DMS53 treated with DMSO at 0.1 percent for 48 hours (cell line): ENCODE measurements around the gene DPM1.

Source experiments
- DNase-seq: peaks from one replicate; lab custom pipeline; 2025; ENCODE audit not compliant: unreplicated experiment; lab: John Stamatoyannopoulos, UW

The DPM1 gene

DNA sequence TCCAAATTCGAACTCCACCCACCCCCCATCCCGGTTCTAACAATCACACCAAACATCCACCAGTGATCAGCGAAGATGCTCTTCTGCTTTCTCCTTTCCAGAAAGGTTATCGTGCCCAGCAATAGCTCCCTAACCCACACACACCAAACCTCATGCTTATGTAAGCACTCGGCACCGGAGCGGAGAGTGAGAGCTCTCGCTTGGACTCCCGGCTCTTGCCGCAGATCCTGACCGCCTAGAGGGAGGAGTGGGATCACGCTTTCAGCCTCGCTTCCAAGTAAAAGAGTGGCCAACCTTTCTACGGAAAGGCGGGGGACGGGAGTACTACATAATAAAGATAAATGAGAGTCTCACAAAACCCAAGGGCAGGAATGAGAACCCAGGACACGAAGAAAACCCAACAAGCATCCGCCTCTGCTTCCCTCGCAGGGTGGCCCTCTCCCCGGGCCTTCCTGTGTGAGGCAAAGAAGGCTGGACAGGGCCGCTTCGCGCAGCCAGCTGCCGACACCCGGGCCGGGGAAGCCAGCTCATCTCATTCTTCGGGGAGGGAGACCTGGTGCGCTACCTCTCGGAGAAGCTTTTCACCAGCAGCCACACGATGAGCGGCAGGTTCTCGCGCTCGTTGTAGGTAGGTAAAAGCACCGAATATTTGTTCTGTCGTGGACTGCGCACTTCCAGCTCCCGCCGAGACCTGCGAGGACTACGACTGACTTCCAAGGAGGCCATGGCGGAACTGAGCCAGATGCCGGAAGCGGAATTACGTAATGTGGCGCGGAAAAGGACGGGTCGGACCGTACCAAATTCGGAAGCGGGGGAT lies at the start of gene DPM1:
TSS of gene DPM1 (minus strand) at position 735 of the 817 bp plus-strand sequence. CDS start at position 726, 9 bp downstream.
- peak; percentile 95 for DNase-seq

DNA sequence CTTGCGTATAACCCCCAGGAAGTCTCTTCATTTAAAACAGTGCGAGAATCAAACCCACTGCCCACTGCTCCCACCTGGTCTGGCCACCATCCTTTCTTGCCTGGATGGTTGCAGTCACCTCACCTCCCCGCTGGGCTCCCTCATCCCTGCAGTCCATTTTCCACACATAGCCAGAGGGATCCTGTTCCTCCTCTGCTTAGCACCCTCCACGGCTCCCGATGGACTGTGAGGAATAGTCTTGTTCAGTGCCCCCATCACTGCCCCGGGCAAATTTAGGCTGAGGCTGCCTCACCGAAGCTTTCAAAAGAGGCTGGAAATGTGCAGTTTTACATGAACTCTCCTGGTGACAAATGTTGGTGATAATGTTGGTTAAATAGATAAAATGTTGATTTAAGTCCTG lies 46.9 kb upstream of the DPM1 start:
- DNase-seq: no peak

DNA sequence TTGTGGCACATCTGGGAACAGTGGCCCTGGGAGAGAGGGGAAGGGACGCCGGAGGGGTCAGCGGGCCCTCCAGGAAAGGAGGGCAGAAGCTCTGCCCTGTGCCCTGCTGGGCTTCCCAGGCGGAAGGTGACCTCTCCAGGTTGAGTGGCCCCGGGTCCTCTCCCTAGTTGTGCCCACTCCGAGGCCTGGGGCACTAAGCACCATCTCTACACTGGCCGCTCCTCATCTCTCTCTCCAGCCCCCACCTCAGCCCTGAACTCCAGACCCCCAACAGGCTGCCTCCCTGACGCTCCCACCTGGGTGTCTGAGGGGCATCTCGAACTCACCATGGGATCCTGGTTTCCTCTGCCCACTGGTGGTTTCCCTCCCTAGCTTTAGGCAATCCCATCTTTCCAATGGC lies 46.4 kb upstream of the DPM1 start:
- DNase-seq: no peak

DNA sequence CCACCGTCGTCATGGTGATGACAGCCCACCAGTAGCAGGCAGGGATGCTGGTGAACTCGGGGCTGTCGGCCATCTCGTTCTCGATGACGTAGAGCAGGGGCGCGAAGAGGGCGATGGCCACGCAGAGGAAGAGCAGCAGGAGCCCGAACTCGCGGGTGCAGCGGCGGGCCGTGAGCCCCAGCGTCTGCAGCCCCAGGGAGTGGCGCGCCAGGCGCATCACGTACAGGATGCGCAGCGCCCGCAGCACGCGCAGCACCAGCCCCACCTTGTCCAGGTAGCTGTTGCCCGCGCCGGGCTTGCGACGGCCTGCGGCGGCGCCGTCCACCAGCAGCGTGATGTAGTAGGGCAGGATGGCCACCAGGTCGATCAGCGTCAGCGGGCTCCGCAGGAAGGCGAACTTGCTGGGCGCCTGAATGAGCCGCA lies 46.0 kb upstream of the DPM1 start:
- no peak for DNase-seq

DNA sequence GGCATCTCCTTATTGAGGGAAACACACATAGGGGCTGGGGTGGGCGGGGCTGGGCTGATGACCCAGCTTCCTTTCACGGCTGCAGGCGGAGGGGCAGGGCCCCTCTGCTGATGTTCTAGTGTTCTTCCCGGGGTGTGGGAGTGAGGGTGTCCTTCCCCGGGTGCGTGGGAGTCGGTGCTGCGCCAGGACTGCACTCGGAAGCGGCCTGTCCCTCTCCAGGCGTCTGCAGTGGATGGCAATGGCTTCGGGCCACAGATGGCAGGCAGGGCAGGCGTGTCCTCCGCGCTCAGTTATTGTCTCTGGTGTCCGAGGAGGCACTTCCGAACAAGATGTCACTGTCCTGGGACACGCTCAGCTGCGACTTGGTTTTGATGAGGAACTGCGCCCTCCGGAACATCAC lies 45.4 kb upstream of the DPM1 start:
- DNase-seq: no peak

DNA sequence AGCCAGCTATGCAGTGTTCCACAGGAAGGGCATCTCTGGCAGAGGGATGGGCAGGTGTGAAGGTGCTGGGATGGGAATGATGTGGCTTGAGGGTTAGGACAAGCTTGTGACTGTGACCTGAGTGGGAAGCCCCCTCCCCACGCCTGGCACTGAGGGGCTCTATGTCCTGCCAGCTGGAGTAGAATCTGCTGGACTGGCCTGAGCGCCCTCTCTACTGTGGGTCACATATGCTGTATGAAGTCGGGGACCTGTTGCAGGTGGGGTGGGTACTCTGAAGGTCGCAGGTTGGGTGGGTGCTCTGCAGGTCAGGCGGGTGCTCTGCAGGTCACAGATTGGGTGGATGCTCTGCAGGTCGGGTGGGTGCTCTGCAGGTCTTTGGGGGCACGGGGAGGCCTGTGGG lies 44.3 kb upstream of the DPM1 start:
- DNase-seq: no peak

DNA sequence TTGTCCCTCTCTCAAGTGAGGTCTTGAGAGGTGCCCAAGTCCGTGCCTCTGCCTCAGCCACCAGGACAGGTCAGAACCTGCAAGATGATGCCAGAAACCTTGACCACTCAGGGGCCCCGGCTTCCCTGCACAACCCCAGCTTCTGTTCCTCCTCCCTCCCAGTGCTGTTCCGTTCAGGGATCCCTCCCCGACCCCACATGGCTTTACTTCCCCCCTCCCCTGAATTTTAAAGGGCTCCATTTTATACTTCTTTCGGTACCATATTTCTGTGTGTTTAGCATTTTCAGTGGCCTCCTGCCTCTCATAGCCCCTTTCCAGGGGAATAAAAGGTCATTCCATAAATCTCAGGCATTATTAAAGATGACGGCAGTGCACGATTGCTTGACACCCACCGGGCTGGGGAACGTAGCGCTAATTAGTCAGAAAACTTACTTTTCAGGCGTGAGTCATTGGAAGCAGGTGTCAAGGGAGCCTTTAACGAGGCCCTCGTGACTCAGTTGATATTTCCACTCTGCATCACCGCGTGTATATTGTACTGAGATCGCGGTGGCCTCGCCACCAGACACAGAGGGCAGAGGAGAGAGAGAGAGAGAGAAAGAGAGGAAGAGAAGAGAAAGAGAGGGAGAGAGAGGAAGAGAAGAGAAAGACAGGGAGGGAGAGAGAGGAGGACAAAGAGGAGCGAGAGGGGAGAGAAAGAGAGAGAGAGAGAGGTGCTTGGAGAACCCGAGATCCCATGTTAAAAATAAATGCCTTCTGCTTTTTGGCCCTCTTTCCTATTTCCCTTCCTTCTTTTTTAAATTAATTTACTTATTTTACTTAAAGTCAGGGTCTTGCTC lies 43.3 kb upstream of the DPM1 start:
- no peak for DNase-seq

DNA sequence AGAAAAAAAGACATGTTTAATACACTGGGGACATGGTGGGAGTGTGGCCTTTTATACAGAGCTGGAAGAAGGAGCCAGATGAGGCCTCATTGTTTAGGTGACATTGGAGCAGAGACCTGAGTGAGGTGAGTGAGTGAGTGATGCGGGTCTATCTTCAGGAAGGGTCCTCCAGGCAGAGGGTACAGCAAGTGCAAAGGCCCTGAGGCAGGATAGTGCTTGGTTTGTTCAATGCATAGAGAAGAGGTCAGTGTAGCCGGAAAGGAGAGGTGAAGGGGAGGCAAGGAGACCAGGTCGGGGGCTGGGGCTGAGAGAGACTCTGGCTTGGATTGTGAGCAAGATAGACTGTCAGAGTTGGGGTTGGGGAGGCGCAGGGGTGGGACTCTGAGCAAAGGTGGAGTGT lies 41.0 kb upstream of the DPM1 start:
- no peak for DNase-seq

DNA sequence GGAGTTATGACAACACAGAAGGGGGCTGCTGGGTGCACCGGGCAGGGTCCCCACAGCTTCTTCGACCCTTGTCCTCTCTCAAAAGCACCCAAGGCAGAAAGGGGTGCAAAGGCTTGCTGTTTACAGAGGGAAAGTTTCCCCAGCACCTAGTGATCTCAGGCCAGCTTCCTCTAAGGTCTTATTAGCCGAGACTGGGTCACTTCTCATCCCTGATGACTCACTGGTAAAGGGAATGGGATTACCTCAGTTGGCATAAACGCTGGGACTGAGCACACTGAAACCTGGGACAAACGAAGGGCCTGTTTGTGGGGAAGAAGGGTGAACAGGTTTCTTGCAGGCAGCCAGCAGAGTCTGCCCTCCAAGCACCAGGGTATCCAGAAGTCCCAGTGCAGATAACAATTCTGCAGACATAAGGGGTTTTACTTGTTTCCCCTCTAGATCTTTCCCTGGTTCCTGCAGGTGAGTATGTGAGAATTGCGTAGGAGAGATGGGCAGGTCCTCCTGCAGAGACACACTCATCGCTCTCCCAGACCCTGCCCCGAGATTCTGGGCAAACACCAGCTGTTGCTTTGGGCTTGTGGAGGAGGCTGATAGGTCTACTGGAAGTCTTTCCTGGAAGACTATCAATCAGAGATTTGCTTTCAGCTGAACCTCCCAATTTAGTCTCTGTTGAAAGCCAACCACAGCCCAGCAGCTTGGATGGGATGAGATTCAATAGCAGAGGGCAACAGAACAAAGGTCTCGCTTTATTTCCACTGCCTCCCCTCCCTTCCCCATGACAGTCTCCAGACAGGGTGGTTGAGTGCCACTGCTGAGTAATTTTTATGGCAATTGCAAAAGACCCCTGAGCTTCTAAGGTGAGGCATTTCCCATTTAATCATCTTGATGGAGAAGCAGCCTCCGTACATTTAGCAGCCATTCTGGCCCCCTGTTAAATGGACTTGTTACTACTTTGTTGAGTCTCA lies 38.9 kb upstream of the DPM1 start:
- DNase-seq: no peak

DNA sequence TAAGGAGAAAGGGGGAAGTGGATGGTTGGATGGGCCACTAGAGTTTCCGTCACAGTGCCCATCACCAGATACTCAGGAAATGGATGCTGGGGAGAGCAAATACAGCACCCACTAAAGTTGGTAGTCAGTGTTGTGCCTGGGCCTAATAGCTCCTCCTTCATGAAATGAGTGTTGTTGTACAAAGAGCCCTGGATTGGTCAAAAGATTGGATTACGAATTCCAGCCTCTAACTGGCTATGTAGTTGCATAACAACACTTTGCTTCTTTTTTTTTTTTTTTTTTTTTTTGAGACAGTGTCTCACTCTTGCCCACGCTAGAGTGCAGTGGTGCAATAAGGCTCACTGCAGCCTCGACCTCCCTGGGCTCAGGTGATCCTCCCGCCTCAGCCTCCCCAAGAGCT lies 37.2 kb upstream of the DPM1 start:
- no peak for DNase-seq

DNA sequence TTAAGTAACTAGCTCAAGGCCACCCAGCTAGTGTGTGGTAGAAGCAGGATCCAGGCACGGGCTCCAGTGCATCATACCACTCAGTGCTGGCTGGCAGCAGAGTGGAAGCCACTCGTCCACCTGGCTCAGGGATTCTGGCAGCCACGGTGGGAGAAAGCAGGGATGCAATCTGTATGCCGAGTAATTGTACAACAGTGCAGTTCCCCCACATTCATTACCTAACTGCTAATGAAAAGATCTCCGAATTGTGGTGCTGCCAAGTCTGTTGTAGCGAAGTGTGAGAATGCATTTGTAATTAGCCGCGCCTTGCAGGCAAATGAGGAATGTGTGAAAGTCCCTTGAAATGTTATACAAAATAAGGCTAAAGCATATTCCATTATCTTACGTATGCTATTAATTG lies 35.5 kb upstream of the DPM1 start:
- DNase-seq: no peak

DNA sequence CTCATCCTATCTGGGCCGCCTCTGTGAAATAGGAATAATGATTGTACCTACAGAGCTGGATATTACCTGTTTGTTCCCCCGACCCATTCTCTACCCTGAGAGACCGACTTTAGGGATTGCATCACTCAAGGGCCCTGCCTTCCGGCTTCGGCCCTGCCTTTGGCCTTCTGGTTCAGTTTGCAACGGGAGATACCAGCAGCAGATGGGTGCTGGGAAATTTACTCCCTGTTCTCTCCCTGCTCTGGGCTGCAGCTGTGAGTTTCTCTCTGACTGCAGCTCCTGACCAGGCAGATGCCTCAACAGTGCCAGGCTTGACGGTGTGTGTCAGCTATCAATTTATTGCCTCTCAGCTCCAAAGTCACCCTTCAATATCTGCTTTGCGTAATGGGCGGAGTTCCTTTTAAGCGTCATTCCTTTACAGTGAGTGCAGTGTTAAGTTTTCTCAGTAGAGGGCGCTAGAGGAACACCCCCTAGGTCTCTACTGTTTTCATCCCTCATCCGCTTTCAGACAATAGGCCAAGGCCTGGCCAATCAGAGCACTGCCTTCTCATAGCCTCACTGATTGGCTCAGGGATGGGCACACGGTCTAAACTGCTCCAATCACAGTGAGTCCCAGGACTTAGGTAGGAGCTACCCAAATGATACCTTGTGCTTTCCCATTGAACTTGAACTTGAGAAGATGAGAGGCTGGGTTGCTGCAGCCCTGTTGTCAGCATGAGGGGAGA lies 34.6 kb upstream of the DPM1 start:
- no peak for DNase-seq

DNA sequence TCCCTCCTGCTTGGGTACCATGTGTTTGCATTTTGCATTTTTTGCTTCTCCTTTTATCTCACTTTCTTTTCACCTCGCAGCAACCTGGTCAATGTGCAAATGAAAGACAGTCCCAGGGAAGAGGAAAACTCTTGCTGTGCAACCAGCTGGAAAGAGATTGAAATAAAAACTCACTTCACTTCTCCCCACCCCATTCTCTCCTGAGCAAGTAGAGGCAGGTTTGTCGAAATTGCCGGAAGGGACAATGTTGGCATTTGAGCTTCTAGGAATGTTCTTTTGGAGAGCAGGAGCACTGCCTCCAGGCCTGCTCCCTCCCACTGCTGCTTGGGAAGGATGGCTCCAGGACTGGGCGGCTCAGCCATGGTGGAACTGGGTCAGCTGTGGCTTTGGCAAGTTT lies 34.0 kb upstream of the DPM1 start:
- DNase-seq: no peak

DNA sequence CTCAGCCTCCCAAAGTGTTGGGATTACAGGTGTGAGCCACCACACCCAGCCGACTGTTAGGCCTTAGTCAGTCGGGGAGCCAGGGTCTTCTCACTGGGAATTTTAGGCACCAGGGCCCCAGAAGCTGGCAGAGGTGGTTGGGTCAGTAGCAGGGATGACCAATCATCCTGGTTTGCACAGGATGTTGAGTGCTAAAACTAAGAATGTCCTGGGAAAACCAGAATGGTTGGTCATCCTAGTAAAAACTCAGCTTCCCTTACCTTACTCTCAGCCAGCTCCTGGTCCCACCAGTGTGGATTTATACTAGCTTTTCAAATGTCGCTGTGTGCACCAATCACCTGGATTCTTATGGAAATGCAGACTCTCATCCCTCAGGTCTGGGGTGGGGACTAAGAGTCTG lies 32.7 kb upstream of the DPM1 start:
- DNase-seq: no peak

DNA sequence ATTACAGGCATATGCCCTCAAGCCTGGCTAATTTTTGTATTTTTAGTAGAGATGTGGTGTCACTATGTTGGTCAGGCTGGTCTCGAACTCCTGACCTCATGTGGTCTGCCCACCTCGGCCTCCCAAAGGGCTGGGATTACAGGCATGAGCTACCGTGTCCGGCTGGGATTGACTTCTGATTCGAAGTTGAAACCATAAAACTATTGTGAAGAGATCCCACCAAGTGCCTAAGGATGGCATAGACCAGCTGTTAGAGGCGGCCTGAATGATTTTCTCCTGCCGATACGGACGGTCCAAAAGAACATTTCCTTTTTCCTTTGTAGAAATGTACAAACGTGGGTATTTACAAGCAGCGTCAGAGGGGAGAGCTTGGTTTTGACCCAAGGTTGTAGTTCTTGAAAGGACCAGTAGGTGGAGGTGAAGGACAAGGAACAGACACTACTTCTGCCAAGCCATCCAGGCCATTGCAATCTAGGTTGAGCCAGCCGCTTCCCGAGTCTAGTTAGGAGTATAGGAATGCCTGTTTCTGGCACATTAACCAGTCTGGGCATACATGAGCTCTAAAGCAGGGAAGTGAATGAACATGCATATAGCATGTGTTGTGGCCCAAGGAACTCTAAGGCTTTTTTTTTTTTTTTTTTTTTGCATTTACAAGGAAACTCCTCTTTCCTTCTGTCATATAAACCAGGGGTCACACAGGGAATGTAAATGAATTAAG lies 29.3 kb upstream of the DPM1 start:
- DNase-seq: peak; percentile 54

DNA sequence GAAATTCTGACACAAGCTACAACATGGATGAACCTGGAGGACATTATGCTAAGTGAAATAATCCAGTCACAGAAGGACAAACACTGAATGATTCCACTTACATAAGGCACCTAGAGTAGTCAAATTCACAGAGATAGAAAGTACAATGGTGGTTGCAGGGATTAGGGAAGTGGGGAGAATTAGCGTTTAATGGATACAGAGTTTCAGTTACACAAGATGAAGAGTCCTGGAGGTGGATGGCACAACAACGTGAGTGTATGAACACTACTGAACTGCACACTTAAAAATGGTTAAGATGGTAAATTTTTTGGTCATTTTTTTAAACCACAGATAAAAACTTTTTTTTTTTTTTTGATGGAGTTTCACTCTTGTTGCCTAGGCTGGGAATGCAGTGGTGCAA lies 25.0 kb upstream of the DPM1 start:
- DNase-seq: no peak

DNA sequence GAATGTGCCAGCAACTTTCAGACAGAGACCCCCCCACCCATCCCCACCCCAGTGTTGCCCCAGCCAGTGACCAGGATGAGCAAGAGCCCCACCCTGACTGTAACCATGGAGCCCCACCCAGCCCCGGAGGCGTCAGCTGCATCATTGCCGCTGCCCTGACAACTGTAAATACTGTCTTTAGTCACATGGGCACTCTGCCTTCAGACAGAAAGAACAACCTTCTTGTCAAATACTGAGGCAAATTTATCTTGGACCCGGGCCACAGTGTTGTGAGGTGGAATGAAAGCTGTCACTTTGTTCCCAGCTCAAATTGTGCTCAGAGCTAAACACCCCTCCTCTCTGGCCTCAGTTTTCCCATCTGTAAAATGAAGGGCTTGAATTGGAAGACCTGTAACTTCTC lies 24.0 kb upstream of the DPM1 start:
- DNase-seq: no peak

DNA sequence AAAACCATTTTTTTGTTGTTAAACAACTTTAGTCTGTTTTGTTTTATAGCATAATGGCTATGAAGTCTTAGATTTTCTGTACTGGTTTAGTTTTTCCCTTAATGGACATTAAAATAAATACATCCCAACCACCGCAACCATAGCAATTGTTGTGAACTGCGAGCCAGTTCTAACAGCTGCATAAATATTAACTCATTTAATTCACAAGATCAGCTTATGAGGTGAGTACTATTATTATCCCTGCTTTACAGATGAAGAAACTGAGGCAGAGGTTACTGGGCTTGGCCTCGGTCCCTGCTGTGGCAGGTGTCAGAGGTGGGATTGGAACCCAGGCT lies 23.3 kb upstream of the DPM1 start:
- no peak for DNase-seq

DNA sequence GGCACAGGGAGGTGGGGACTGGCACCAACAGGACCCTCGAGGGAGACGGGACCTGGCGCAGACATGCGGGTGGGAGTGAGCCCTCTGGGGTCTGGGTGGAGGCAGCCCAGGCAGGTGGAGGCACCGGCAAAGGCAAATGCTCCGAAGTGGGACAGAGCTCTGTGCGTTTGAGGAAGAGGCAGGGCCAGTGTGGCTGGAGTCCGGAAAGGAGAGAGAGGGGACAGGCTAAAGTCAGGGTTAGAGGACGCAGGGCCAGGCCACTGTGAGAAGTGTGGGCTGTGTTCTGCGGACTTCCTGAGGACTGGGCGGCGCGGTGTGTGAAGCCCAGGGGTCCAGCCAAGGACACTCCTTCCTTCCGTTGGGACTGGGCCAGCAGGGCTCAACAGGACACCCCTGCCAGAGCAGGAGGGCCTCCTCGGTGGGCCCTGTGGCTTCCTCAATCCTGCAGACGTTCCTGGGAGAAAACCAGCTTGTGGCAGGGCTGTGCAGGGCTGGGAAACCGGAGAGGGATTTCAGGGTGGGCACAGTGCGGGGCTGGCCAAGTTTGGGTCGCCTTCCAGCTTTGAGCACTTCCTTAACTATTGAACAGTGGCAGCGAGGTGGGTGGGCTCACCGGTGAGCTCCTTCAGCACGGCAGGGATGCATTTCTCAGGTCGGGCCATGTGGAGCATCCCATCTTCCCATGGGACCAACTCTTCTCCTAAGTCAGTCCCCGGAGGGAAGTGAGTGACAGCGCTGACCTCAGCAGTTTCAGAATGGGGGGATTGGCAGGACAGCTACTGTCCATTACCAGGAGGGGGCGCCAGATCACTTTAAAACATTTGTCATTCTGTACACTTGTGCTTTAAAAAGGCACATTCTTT lies 22.8 kb upstream of the DPM1 start:
- DNase-seq: peak; percentile 6
